OCI-M2 (cell line): ENCODE results near the gene POU3F1.

ENCODE experiments used
- DNase-seq: peaks from one replicate; lab custom pipeline; 2025; ENCODE audit not compliant: unreplicated experiment; lab: John Stamatoyannopoulos, UW

The POU3F1 gene

GRCh38 chr1:38006008-38006828 lies 40.4 kb downstream of the POU3F1 start:
- no peak for DNase-seq

- DNase-seq: no peak
Measured at GRCh38 chr1:38005195-38006007, 41.2 kb downstream of the POU3F1 start, which contains the start of gene FHL3. Gene FHL3 (minus strand): TSS chr1:38005514. CDS start chr1:37999412, 6,102 bp downstream.

- DNase-seq: no peak
Measured at GRCh38 chr1:38004284-38005108, 42.1 kb downstream of the POU3F1 start.

GRCh38 chr1:38003261-38004250 lies 43.0 kb downstream of the POU3F1 start:
- DNase-seq: no peak

- no peak for DNase-seq
Measured at GRCh38 chr1:38000529-38001455, 45.8 kb downstream of the POU3F1 start.

GRCh38 chr1:38000233-38000528 lies 46.4 kb downstream of the POU3F1 start:
- DNase-seq: no peak

GRCh38 chr1:37999430-38000232 lies 47.0 kb downstream of the POU3F1 start:
- no peak for DNase-seq

GRCh38 chr1:37998913-37999429 lies 47.6 kb downstream of the POU3F1 start:
- no peak for DNase-seq

GRCh38 chr1:37998089-37998808 lies 48.3 kb downstream of the POU3F1 start:
- DNase-seq: no peak

- DNase-seq: no peak
Measured at GRCh38 chr1:37997256-37998088, 49.1 kb downstream of the POU3F1 start.

GRCh38 chr1:37995751-37996345 lies 50.7 kb downstream of the POU3F1 start:
- no peak for DNase-seq

GRCh38 chr1:37994886-37995566 lies 51.6 kb downstream of the POU3F1 start:
- no peak for DNase-seq
